GM19240 (cell line): ENCODE measurements around the gene GBF1.
"Not testable (repeated sequence)": the region's sequence is repeated elsewhere in the genome, so short reads cannot be mapped to it uniquely, and the experiment has no call there.

ENCODE experiments used
- DNase-seq: peaks from one replicate; pipeline ENCODE4 v3.0.0; 2011; ENCODE audit warnings: low spot score; ENCODE audit not compliant: insufficient read length

The GBF1 gene

DNA sequence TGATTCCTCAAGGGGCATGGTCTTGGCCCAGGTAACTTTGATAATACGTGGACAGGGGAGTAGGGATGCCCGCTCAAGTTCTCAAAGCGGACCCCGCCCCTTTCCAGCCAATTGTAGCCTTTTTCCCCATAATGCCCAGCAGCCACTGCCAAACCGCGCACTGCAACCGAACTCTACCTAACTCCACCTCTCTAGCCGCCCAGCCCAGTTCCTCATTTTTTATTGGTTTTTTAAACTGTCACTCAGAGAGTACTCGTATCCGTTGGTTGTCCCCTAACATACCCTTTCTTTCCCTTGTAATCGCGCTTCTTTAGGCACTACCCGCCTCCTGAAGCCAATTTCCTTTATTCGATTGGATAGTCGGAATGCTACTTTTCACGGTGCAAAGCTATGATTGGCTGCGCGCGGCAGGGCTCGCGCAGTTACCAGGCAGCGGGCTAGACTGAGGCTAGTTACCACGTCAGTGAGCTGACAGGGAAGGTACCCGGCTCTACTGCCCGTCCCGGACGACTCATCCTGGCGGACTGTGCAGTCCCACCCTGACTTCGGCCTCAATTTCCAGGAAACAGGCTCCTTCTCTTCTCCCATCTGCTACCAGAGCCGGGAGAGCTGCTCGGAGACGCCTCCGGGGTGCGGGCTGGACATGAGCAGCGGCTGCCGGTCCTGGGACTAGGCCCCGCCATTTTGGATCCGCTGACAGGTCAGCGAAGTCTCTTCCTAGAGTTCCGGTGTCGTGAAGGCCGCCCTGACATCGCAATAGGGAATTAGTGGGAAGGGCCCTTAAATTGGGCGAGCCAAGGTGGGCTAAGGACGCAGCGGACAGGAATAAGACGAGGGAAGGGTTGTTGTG lies at the start of gene GBF1:
GBF1 (plus strand) TSS at position 451 of the 850 bp plus-strand sequence. CDS start 13,407 bp downstream, outside the sequence.
- peak; percentile 95 for DNase-seq

- DNase-seq: no peak
These were observed 48.4 kb upstream of the GBF1 start for GRCh38 chr10:102196893-102197292.

- DNase-seq: no peak
These were observed 47.3 kb upstream of the GBF1 start for GRCh38 chr10:102198027-102198426.

- no peak for DNase-seq
These were observed 44.3 kb upstream of the GBF1 start for GRCh38 chr10:102200751-102201640.

DNA sequence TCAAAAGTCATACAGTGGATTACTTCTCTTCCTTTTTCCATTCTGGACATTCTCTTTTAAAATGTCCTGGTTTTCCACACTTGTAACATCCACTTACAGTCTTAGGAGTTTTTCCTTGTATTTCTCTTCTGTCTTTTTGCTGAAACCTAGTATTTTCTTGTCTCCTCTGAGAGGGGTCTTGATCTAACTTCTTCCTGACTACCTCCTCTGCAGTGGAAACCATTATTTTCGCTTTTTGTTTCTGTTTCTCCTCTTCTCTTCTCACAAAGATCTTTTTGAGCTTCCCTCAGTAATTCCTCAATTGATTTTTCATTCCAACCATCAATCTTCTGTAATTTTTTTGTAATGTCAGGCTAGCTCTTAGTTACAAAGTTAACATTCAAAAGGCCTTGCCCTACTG lies 42.9 kb upstream of the GBF1 start:
- DNase-seq: no peak

DNA sequence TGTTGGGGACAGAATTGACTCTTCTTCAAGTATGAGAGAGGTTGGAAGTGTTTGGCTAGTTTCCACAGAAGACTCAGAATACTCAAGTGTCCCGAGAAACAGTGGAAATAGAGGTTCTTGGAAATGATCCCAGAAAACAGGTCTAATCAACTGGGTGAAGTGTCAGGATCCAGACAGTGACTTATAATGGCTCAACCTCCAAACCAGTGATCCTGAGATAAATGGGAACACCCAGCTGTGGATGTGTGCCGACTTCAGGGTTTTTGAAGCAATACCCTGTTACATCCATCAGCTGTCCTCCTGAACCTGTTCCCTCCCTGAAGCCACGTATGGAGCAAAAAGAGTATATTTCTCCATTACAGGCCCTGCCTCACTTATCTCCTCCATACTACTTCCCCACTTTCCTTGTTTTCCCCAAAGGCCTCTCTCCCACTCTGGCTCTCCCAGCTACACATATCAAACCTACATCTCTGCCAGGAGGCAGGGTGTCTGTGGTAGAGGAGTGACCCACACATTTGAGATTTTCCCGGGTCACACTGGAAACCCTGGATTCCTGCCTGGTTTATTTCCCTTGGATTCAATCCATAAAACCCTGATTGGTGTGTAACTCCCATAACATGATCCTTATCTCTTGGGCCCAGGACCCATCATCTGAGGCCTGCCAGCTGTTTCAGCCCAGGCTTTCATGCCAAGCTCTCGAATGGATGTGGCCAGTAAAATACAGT lies 36.9 kb upstream of the GBF1 start:
- DNase-seq: no peak

DNA sequence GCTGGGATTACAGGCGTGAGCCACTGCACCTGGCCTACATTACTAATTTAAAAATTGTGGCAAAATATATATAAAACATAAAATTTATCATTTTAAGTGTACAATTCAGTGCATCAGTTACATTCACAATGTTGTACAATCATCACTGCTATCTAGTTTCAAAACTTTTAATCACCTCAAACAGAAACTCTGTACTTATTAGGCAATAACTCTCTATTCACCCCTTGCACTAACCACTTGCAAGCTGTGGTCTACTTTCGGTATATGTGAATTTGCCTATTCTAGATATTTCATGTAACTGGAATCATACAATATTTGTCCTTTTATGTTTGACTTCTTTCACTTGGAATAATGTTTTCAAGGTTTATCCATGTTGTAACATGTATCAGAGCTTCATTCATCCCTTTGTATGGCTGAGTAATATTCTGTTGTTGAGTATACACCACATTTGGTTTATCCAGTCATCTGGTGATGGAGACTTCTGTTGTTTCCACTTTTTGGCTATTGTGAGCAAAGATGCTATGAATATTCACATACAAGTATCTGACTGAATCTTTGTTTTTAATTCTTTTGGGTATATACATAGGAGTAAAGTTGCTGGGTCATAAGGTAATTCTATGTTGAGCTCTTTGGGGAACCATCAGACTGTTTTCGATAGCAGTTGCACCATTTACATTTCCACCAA lies 33.6 kb upstream of the GBF1 start:
- no peak for DNase-seq

DNA sequence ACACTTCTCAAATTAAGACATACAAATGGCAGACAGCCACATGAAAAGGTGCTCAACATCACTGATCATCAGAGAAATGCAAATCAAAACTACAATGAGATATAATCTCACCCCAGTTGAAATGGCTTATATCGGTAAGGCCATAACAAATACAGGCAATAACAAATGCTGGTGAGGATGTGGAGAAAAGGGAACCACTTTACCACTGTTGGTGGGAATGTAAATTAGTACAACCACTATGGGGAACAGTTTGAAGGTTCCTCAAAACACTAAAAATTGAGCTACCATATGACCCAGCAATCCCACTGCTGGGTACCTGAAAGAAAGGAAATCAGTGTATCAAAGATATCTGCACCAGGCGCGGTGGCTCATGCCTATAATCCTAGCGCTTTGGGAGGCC lies 31.7 kb upstream of the GBF1 start:
- DNase-seq: not testable (repeated sequence)

- DNase-seq: no peak
These were observed 26.0 kb upstream of the GBF1 start for GRCh38 chr10:102219370-102219769.

DNA sequence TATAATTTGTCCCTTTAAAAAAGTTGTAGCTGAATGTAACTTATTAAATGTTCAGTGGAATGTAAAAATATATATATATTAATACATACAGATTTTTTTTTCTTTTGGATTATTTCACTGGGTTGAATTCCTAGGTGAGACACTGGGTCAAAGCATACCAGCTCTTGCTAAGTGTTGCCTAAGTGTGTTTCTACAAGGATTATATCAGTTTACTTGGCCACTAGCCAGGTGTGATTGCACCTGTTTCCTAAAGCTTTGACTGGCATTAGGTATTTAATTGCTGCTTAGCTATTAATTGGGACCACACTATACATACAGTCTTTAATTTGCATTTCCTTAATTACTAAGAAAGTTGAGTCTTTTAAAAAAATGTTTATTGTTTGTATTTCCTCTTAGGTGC lies 24.7 kb upstream of the GBF1 start:
- no peak for DNase-seq

- DNase-seq: no peak
These were observed 22.5 kb upstream of the GBF1 start for GRCh38 chr10:102222797-102223196.

GRCh38 chr10:102225646-102226541 lies 19.4 kb upstream of the GBF1 start, which contains the start of gene ELOVL3:
Gene ELOVL3 (plus strand): TSS chr10:102226299. CDS start chr10:102226549, 250 bp downstream.
- DNase-seq: peak; percentile 96

GRCh38 chr10:102226542-102226870 lies 18.8 kb upstream of the GBF1 start:
- DNase-seq: no peak

GRCh38 chr10:102227050-102227449 lies 18.3 kb upstream of the GBF1 start:
- no peak for DNase-seq

GRCh38 chr10:102229810-102230263 lies 15.5 kb upstream of the GBF1 start:
- peak; percentile 64 for DNase-seq

GRCh38 chr10:102230264-102230860 lies 15.0 kb upstream of the GBF1 start:
- no peak for DNase-seq

DNA sequence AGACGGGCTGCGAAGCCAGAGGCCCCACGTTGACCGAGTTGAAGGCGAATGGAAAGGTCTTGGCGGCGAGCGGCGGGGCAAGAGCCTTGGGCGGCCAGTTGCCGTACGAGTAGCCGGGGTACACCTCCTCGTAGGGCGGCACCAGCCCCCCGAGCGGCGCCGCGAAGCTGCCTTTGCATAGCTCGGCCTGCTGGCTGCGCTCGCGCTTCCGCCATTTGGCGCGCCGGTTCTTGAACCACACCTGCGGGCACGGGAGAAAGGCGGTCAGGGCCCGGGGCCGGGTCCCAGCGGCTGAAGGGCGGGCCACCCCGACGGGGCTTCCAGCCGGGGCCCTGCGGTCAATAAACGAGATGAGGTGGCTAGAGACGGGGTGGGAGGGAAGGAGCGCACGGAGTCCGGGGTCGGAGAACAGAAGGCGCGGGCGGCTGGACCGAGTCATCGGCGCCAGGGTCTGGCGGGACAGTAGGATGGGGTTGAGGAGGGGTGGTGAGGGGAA lies 14.4 kb upstream of the GBF1 start:
- DNase-seq: no peak

- DNase-seq: no peak
These were observed 13.7 kb upstream of the GBF1 start for GRCh38 chr10:102231357-102232318.
